Measurements from ENCODE around the gene RNF208. TPM values are rescaled to one million over a fixed set of nuclear protein-coding genes. Genes with fewer than 3 reads are reported as not detected.

Gene RNF208
- total and polyA plus RNA-seq, 2 donors (not counting 1 experiment from before 2014, with no cell fraction given): 1.1 to 1.4 TPM

GRCh38 chr9:137188490-137189296 is 33.3 kb downstream of the RNF208 start, which contains the start of the genes ANAPC2 and SSNA1:
Gene ANAPC2 (minus strand): TSS chr9:137188560. CDS start chr9:137188532, 28 bp downstream.
Gene SSNA1 (plus strand): TSS chr9:137188676. CDS start chr9:137188727, 51 bp downstream.
- under 1% methylated on average over 98 of the region's 98 CpGs for WGBS (ENCODE audit: insufficient coverage)
- no peaks in the 10 kb centered on the region for H3K27me3 Mint-ChIP-seq
- intact Hi-C loops (cut with micrococcal nuclease): loop anchor here (1.0 to 5.0 kb wide), 7 partner anchors 12 to 61 kb away; partner anchors contain the start of genes NDOR1, RNF224, TMEM203 and TPRN
- peak within 1 kb of the TSS; percentile 78 to 90 for H3K27ac ChIP-seq (ENCODE audit: low read length in 2 of 2)
- peak within 1 kb of the TSS; percentile 94 for H3K9ac ChIP-seq (ENCODE audit: low read length)
- DNase-seq: peak; percentile 97
- H3K4me3 ChIP-seq (ENCODE audit: control extremely low read depth in 1 of 5, extremely low read depth in 1 of 5, insufficient read depth in 1 of 5, low read depth in 2 of 5, low read length in 4 of 5): peak within 1 kb of the TSS; percentile 50 to 99 (median 98)
- ChIA-PET POLR2A (interaction anchor here (0.7 to 2.7 kb wide), 11 partner anchors 10 to 102 kb away, joined by 3 to 21 read pairs (median 7); partner anchors contain the start of genes MAN1B1, RNF208, TOR4A and TPRN), CTCF (interaction anchor here (0.7 to 4.0 kb wide), 14 partner anchors 10 to 142 kb away, joined by 3 to 42 read pairs (median 3); partner anchors contain the start of genes CYSRT1, DPP7, NPDC1 and RNF224)
- peaks cover 0 to 3% (median 0%) of the 10 kb centered on the region in 3 donors for H3K9me3 ChIP-seq (ENCODE audit: control extremely low read depth in 1 of 3, control insufficient read depth in 2 of 3, insufficient read depth in 1 of 3, low read length in 2 of 3)
- ATAC-seq (ENCODE audit: low read depth): peak; percentile 84
- H3K4me1 ChIP-seq (ENCODE audit: control insufficient read depth in 2 of 2, insufficient read depth in 2 of 2, low read length in 2 of 2): peaks cover 26 to 40% of the 10 kb centered on the region in 2 donors
- TF ChIP-seq CTCF (IDR thresholded peaks at IDR 0.05): peak; percentile 49
- no peak for TF ChIP-seq EZH2 (IDR thresholded peaks at IDR 0.05; ENCODE audit: borderline replicate concordance, insufficient read depth, low read depth, low read length, poor library complexity, severe bottlenecking)
- no peaks in the 10 kb centered on the region for H3K9me3 Mint-ChIP-seq (ENCODE audit: insufficient read depth)
- H3K36me3 ChIP-seq (replicated peaks in 1 of 2; ENCODE audit: control extremely low read depth in 1 of 2, control insufficient read depth in 1 of 2, extremely low read depth in 1 of 2, insufficient read depth in 2 of 2, low read length in 1 of 2): peaks cover 0 to 43% of the 10 kb centered on the region in 2 experiments
- peaks cover 56% of the 10 kb centered on the region for H4K20me1 ChIP-seq (ENCODE audit: control insufficient read depth, insufficient read depth, low read length, poor library complexity, severe bottlenecking)
- peaks cover 36% of the 10 kb centered on the region for H3K4me1 Mint-ChIP-seq
- H3K79me2 ChIP-seq (ENCODE audit: control insufficient read depth, insufficient read depth, low read length): peaks cover 83% of the 10 kb centered on the region
- H3K4me3 Mint-ChIP-seq: peak within 1 kb of the TSS; percentile 96
- H3K4me2 ChIP-seq (replicated peaks; ENCODE audit: low read depth, low read length, poor library complexity, severe bottlenecking): peak within 1 kb of the TSS; percentile 95
- H3K27ac Mint-ChIP-seq: peak within 1 kb of the TSS; percentile 97
- peak within 1 kb of the TSS; percentile 88 for H2AFZ ChIP-seq (ENCODE audit: insufficient read depth, low read depth, low read length, poor library complexity, severe bottlenecking)
- H3K27me3 ChIP-seq (replicated peaks in 1 of 4; ENCODE audit: control extremely low read depth in 1 of 4, control insufficient read depth in 3 of 4, insufficient read depth in 4 of 4, low read length in 3 of 4): no peaks in the 10 kb centered on the region

Data from B cell (primary cell).